SK-N-SH (cell line): ENCODE data around the gene ACOT12. TPM values are rescaled to one million over a fixed set of nuclear protein-coding genes. Genes with fewer than 3 reads are reported as not detected.

Experiments used
- CTCF ChIA-PET: fragments of 300-600, 350-600 bp; formaldehyde crosslinking; extraction: SDS; loops from one replicate; lab custom pipeline; 2021; lab: Yijun Ruan, JAX
- POLR2A ChIA-PET: fragments of 350-600 bp; sonication (Branson Sonifier 250); formaldehyde crosslinking; extraction: SDS; loops from one replicate; lab custom pipeline; 2020; ENCODE audit warnings: antibody characterized with exemption, inconsistent platforms; lab: Yijun Ruan, JAX
- DNase-seq: peaks from one replicate; pipeline ENCODE4 v3.0.0; 2012
- H2AFZ ChIP-seq: fragments of 200-600 bp; sonication (generic); 2 replicates; pipeline ENCODE4 v1.8.1; 2016; ENCODE audit warnings: antibody characterized with exemption, mild to moderate bottlenecking, low read depth
- H3F3A ChIP-seq: fragments of 200-600 bp; sonication (generic); replicated peaks from 2 replicates; pipeline ENCODE3; 2016; ENCODE audit warnings: antibody characterized with exemption, mild to moderate bottlenecking; ENCODE audit not compliant: insufficient read depth
- H3K27ac ChIP-seq, 2 experiments: fragments of 200-500 bp in 1 of 2; fragments of 200-600 bp in 1 of 2; sonication (Bioruptor generic) in 1 of 2; sonication (generic), shearing (Covaris generic) in 1 of 2; 2 replicates each; pipeline versions ENCODE4 v1.5.1 to v1.6.1; 2014 to 2016; ENCODE audit warnings: low read depth in 2 of 2, inconsistent platforms in 1 of 2, low read length in 1 of 2, mild to moderate bottlenecking in 1 of 2, mixed read lengths in 1 of 2
- H3K27me3 ChIP-seq: fragments of 200-600 bp; sonication (generic), shearing (Covaris generic); 2 replicates; pipeline ENCODE4 v1.6.1; 2016; ENCODE audit warnings: mixed run types; ENCODE audit not compliant: insufficient read depth
- H3K36me3 ChIP-seq, 2 experiments: fragments of 200-500 bp in 1 of 2; fragments of 200-600 bp in 1 of 2; sonication (Bioruptor generic) in 1 of 2; sonication (generic) in 1 of 2; replicated peaks in 1 of 2; 2 replicates each; pipeline versions ENCODE3 to v1.5.1; 2014 to 2016; ENCODE audit warnings: low read length in 1 of 2, mild to moderate bottlenecking in 1 of 2; ENCODE audit not compliant: insufficient read depth in 2 of 2, control insufficient read depth in 1 of 2
- H3K4me1 ChIP-seq, 2 experiments: fragments of 200-500 bp in 1 of 2; fragments of 200-600 bp in 1 of 2; sonication (Bioruptor generic) in 1 of 2; sonication (generic), shearing (Covaris generic) in 1 of 2; 2 replicates each; pipeline versions ENCODE4 v1.5.1 to v1.6.1; 2014 to 2016; ENCODE audit warnings: low read depth in 1 of 2, low read length in 1 of 2, mixed run types in 1 of 2; ENCODE audit not compliant: insufficient read depth in 2 of 2, control insufficient read depth in 1 of 2
- H3K4me2 ChIP-seq: fragments of 200-600 bp; sonication (generic), shearing (Covaris generic); 2 replicates; pipeline ENCODE4 v1.6.1; 2017; ENCODE audit warnings: mixed run types
- H3K4me3 ChIP-seq, 2 experiments: fragments of 200-500 bp in 1 of 2; fragments of 200-600 bp in 1 of 2; sonication (Bioruptor generic) in 1 of 2; sonication (generic), shearing (Covaris generic) in 1 of 2; 2 replicates each; pipeline versions ENCODE4 v1.5.1 to v1.8.1; 2014 to 2016; ENCODE audit warnings: low read depth in 2 of 2, inconsistent platforms in 1 of 2, low read length in 1 of 2, mild to moderate bottlenecking in 1 of 2, mixed read lengths in 1 of 2, moderate library complexity in 1 of 2
- H3K79me2 ChIP-seq: fragments of 200-600 bp; sonication (generic); 2 replicates; pipeline ENCODE4 v1.8.1; 2017; ENCODE audit warnings: mild to moderate bottlenecking; ENCODE audit not compliant: insufficient read depth
- H3K9ac ChIP-seq: fragments of 200-600 bp; sonication (generic); 2 replicates; pipeline ENCODE4 v1.6.1; 2017; ENCODE audit warnings: mixed run types
- H3K9me2 ChIP-seq: fragments of 200-600 bp; sonication (generic); 2 replicates; pipeline ENCODE4 v1.6.1; 2017; ENCODE audit warnings: mixed run types
- H3K9me3 ChIP-seq: fragments of 200-600 bp; sonication (generic); 2 replicates; pipeline ENCODE4 v1.6.1; 2017; ENCODE audit warnings: mixed run types, mild to moderate bottlenecking, moderate library complexity
- H4K20me1 ChIP-seq: fragments of 200-600 bp; sonication (generic); 2 replicates; pipeline ENCODE4 v1.6.1; 2017; ENCODE audit warnings: mild to moderate bottlenecking, mixed run types; ENCODE audit not compliant: insufficient read depth
- CHD2 ChIP-seq: fragments of 150-350 bp; IDR thresholded peaks from 2 replicates; pipeline ENCODE4 v1.6.1; 2018; ENCODE audit warnings: low read length; ENCODE audit not compliant: partially characterized antibody
- FOSL2 ChIP-seq: IDR thresholded peaks from 2 replicates; pipeline ENCODE4 v1.4.0; 2012; ENCODE audit warnings: low read depth, mild to moderate bottlenecking, moderate library complexity, borderline replicate concordance
- FOXJ3 ChIP-seq: sonication (generic); formaldehyde crosslinking; IDR thresholded peaks from 2 replicates; pipeline ENCODE4 v1.5.1; 2020; ENCODE audit warnings: mild to moderate bottlenecking, missing genetic modification reagents
- MEF2A ChIP-seq: IDR thresholded peaks from 2 replicates; pipeline ENCODE4 v1.4.0; 2012; ENCODE audit warnings: low read depth, borderline replicate concordance
- NFIC ChIP-seq: IDR thresholded peaks from 2 replicates; pipeline ENCODE4 v1.4.0; 2012; ENCODE audit warnings: borderline replicate concordance
- NRF1 ChIP-seq: IDR thresholded peaks from 2 replicates; pipeline ENCODE4 v1.6.1; 2012; ENCODE audit warnings: low read depth, mild to moderate bottlenecking, low read length
- RAD21 ChIP-seq: IDR thresholded peaks from 2 replicates; pipeline ENCODE4 v1.6.1; 2012; ENCODE audit warnings: mild to moderate bottlenecking, low read length
- RCOR1 ChIP-seq: fragments of 150-350 bp; IDR thresholded peaks from 2 replicates; pipeline ENCODE4 v1.6.1; 2017; ENCODE audit warnings: antibody characterized with exemption, low read length
- RFX5 ChIP-seq: IDR thresholded peaks from 2 replicates; pipeline ENCODE4 v1.6.1; 2012; ENCODE audit warnings: mild to moderate bottlenecking, improper control_type of control experiment, low read length
- RXRA ChIP-seq: IDR thresholded peaks from 2 replicates; pipeline ENCODE4 v1.4.0; 2012; ENCODE audit warnings: low read depth, mild to moderate bottlenecking, borderline replicate concordance
- SMC3 ChIP-seq: IDR thresholded peaks from 2 replicates; pipeline ENCODE4 v1.6.1; 2012; ENCODE audit warnings: low read depth, low read length, improper control_type of control experiment
- TEAD4 ChIP-seq: IDR thresholded peaks from 2 replicates; pipeline ENCODE4 v1.4.0; 2012; ENCODE audit warnings: mild to moderate bottlenecking, borderline replicate concordance; ENCODE audit not compliant: insufficient read depth
- YY1 ChIP-seq: IDR thresholded peaks from 2 replicates; pipeline ENCODE4 v1.4.0; 2012; ENCODE audit warnings: low read depth, mild to moderate bottlenecking
- WGBS: methylation state at CpG from one replicate; pipeline ENCODE4 v1.1.6; 2017; ENCODE audit warnings: low lambda C conversion rate; 5-methylcytosine and 5-hydroxymethylcytosine counted together
- polyA plus RNA-seq, 3 experiments: library from polyadenylated mRNA; depleted of rRNA; stranded (reverse); fragments of >200 nt; gene quantifications; 2 replicates each; pipeline ENCODE4 v1.2.3, GENCODE V29; 2012
- TF ChIP-seq, protein P1 (sequence below): IDR thresholded peaks from 2 replicates; pipeline ENCODE4 v1.4.0; 2012; ENCODE audit warnings: low read depth, borderline replicate concordance
- TF ChIP-seq, protein P2 (sequence below): IDR thresholded peaks from 2 replicates; pipeline ENCODE4; 2012
- TF ChIP-seq, protein P3 (sequence below): fragments of 150-350 bp; IDR thresholded peaks from 2 replicates; pipeline ENCODE4 v1.6.1; 2017; ENCODE audit warnings: antibody characterized with exemption, low read length, low read depth, borderline replicate concordance
- TF ChIP-seq, protein P4 (sequence below): IDR thresholded peaks from 2 replicates; pipeline ENCODE4 v1.6.1; 2012; ENCODE audit warnings: mild to moderate bottlenecking, low read depth, low read length, moderate library complexity

The ACOT12 gene
- polyA plus RNA-seq, 1 of the 3 experiments (the other 2 are of a cell fraction) = 0.07 TPM

DNA sequence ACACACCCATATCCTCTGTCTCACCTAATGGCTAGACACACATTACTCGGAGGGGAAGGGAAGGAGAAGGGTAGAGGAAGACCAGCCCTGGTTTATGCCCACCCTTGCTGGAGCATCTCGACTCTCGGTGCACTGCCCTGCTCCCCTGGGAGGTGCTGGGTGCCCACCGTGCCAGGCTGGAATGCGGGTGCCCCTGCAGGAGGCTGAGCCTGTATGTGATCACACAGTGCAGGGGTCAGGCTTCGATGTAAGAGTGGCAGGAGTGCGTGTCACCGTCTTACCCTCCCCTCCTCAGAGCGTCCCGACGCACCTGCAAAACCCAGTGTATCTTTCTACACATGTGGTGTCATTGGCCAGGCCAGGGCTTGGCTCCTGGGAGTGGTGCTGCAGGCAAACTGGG lies 7.3 kb upstream of the ACOT12 start:
- H3K36me3 ChIP-seq = no peaks in the 10 kb centered on the region
- H3K4me3 ChIP-seq = no peak overlapping the region
- WGBS = 75% methylated on average over 6 of the region's 11 CpGs
- ChIA-PET POLR2A (no interaction called here), CTCF (no interaction called here)
- H3K27ac ChIP-seq = no peak overlapping the region
- H3F3A ChIP-seq = no peaks in the 10 kb centered on the region
- TF ChIP-seq RXRA = no peak
- TF ChIP-seq NFIC = no peak
- TF ChIP-seq TEAD4 = no peak
- no peak for TF ChIP-seq NRF1
- no peak for TF ChIP-seq RFX5
- no peak for TF ChIP-seq SMC3
- TF ChIP-seq, protein P1, sequence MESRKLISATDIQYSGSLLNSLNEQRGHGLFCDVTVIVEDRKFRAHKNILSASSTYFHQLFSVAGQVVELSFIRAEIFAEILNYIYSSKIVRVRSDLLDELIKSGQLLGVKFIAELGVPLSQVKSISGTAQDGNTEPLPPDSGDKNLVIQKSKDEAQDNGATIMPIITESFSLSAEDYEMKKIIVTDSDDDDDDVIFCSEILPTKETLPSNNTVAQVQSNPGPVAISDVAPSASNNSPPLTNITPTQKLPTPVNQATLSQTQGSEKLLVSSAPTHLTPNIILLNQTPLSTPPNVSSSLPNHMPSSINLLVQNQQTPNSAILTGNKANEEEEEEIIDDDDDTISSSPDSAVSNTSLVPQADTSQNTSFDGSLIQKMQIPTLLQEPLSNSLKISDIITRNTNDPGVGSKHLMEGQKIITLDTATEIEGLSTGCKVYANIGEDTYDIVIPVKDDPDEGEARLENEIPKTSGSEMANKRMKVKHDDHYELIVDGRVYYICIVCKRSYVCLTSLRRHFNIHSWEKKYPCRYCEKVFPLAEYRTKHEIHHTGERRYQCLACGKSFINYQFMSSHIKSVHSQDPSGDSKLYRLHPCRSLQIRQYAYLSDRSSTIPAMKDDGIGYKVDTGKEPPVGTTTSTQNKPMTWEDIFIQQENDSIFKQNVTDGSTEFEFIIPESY = no peak
- no peak for TF ChIP-seq YY1
- no peaks in the 10 kb centered on the region for H4K20me1 ChIP-seq
- no peak overlapping the region for H3K9ac ChIP-seq
- DNase-seq = no peak
- H3K27me3 ChIP-seq = no peaks in the 10 kb centered on the region
- H3K9me3 ChIP-seq = no peaks in the 10 kb centered on the region
- H3K9me2 ChIP-seq = no peaks in the 10 kb centered on the region
- no peaks in the 10 kb centered on the region for H3K79me2 ChIP-seq
- H3K4me1 ChIP-seq = no peaks in the 10 kb centered on the region; a peak in 1 of 4 replicates
- H2AFZ ChIP-seq = no peak overlapping the region
- no peak overlapping the region for H3K4me2 ChIP-seq

DNA sequence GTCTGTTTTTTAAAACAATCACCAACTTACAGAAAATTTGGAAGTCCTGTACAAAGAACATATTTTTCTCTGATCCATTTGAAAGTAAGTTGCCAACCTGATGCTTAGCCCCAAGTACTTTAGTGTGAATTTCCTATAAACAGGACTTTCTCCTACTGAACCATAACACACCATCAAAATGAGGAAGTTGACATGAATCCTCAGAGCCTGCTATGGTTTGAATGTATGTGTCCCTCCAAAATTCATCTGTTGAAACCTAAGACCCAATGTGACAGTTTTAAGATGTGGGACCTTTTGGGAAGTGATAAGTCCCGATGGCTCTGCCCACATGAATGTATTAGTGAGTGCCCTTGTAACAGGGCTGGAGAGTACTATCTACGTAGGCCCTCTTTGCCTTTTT lies 6.4 kb upstream of the ACOT12 start:
- Histone ChIP-seq H3K9me2 (no peaks in the 10 kb centered on the region), H3K4me3 (no peak overlapping the region), H3K4me2 (no peak overlapping the region), H2AFZ (no peak overlapping the region), H3K4me1 (no peaks in the 10 kb centered on the region; a peak in 1 of 4 replicates), H3K79me2 (no peaks in the 10 kb centered on the region), H3K27me3 (no peaks in the 10 kb centered on the region), H3K9me3 (no peaks in the 10 kb centered on the region), H3K27ac (no peak overlapping the region), H3K9ac (no peak overlapping the region), H3F3A (no peaks in the 10 kb centered on the region)
- 89% methylated on average over 2 of the region's 2 CpGs for WGBS
- CTCF ChIA-PET = no interaction called here
- DNase-seq = no peak
- POLR2A ChIA-PET = no interaction called here
- TF ChIP-seq FOSL2 = no peak
- no peak for TF ChIP-seq CHD2
- TF ChIP-seq, all 33 proteins: peak for 0
- H4K20me1 ChIP-seq = no peaks in the 10 kb centered on the region
- H3K36me3 ChIP-seq = no peaks in the 10 kb centered on the region

DNA sequence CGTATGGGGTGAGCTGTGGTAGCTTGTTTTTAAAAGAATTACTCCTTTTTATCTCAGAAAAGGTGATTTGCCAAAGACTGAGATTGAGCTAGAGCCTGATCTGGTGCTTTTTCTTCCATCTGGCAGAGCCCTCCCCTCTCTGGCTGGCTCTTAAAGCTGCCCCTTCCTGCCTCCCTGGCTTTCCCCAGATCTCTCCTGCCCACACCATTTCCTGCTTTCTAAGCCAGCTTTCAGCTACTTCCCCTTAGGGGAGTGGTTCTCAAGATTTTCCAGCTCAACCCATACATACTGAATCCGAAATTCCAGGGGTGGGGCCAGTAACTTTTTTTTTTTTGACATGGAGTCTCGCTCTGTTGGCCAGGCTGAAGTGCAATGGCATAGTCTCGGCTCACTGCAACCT lies 4.8 kb upstream of the ACOT12 start:
- CTCF ChIA-PET = interaction anchor here (0.7 kb wide), 1 partner anchor 10 kb away, joined by 4 read pairs; no protein-coding TSS in a partner anchor
- no peaks in the 10 kb centered on the region for H3K36me3 ChIP-seq
- no peaks in the 10 kb centered on the region for H4K20me1 ChIP-seq
- no peak overlapping the region for H3K27ac ChIP-seq
- H3K9me3 ChIP-seq = no peaks in the 10 kb centered on the region
- no peaks in the 10 kb centered on the region for H3K9me2 ChIP-seq
- H3K9ac ChIP-seq = no peak overlapping the region
- H3K79me2 ChIP-seq = no peaks in the 10 kb centered on the region
- H3F3A ChIP-seq = no peaks in the 10 kb centered on the region
- 62% methylated on average over 4 of the region's 4 CpGs for WGBS
- no peaks in the 10 kb centered on the region; a peak in 1 of 4 replicates for H3K4me1 ChIP-seq
- no peak overlapping the region for H3K4me3 ChIP-seq
- H3K27me3 ChIP-seq = no peaks in the 10 kb centered on the region
- no peak for DNase-seq
- H2AFZ ChIP-seq = no peak overlapping the region
- POLR2A ChIA-PET = no interaction called here
- no peak overlapping the region for H3K4me2 ChIP-seq
- TF ChIP-seq FOXJ3 (CRISPR knock-in tag) (no peak), RAD21 (no peak), RCOR1 (no peak), MEF2A (no peak)
- TF ChIP-seq, protein P2, sequence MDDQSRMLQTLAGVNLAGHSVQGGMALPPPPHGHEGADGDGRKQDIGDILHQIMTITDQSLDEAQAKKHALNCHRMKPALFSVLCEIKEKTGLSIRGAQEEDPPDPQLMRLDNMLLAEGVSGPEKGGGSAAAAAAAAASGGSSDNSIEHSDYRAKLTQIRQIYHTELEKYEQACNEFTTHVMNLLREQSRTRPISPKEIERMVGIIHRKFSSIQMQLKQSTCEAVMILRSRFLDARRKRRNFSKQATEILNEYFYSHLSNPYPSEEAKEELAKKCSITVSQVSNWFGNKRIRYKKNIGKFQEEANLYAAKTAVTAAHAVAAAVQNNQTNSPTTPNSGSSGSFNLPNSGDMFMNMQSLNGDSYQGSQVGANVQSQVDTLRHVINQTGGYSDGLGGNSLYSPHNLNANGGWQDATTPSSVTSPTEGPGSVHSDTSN = no peak
- TF ChIP-seq, protein P3, sequence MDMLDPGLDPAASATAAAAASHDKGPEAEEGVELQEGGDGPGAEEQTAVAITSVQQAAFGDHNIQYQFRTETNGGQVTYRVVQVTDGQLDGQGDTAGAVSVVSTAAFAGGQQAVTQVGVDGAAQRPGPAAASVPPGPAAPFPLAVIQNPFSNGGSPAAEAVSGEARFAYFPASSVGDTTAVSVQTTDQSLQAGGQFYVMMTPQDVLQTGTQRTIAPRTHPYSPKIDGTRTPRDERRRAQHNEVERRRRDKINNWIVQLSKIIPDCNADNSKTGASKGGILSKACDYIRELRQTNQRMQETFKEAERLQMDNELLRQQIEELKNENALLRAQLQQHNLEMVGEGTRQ = no peak
- TF ChIP-seq, protein P4, sequence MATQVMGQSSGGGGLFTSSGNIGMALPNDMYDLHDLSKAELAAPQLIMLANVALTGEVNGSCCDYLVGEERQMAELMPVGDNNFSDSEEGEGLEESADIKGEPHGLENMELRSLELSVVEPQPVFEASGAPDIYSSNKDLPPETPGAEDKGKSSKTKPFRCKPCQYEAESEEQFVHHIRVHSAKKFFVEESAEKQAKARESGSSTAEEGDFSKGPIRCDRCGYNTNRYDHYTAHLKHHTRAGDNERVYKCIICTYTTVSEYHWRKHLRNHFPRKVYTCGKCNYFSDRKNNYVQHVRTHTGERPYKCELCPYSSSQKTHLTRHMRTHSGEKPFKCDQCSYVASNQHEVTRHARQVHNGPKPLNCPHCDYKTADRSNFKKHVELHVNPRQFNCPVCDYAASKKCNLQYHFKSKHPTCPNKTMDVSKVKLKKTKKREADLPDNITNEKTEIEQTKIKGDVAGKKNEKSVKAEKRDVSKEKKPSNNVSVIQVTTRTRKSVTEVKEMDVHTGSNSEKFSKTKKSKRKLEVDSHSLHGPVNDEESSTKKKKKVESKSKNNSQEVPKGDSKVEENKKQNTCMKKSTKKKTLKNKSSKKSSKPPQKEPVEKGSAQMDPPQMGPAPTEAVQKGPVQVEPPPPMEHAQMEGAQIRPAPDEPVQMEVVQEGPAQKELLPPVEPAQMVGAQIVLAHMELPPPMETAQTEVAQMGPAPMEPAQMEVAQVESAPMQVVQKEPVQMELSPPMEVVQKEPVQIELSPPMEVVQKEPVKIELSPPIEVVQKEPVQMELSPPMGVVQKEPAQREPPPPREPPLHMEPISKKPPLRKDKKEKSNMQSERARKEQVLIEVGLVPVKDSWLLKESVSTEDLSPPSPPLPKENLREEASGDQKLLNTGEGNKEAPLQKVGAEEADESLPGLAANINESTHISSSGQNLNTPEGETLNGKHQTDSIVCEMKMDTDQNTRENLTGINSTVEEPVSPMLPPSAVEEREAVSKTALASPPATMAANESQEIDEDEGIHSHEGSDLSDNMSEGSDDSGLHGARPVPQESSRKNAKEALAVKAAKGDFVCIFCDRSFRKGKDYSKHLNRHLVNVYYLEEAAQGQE = no peak
